Fibroblast of skin of right quadriceps (primary cell): ENCODE results near the gene PSD2.

Source experiments
- DNase-seq: peaks from one replicate; pipeline ENCODE4 v3.0.0-alpha.2; 2013

Gene PSD2

DNA sequence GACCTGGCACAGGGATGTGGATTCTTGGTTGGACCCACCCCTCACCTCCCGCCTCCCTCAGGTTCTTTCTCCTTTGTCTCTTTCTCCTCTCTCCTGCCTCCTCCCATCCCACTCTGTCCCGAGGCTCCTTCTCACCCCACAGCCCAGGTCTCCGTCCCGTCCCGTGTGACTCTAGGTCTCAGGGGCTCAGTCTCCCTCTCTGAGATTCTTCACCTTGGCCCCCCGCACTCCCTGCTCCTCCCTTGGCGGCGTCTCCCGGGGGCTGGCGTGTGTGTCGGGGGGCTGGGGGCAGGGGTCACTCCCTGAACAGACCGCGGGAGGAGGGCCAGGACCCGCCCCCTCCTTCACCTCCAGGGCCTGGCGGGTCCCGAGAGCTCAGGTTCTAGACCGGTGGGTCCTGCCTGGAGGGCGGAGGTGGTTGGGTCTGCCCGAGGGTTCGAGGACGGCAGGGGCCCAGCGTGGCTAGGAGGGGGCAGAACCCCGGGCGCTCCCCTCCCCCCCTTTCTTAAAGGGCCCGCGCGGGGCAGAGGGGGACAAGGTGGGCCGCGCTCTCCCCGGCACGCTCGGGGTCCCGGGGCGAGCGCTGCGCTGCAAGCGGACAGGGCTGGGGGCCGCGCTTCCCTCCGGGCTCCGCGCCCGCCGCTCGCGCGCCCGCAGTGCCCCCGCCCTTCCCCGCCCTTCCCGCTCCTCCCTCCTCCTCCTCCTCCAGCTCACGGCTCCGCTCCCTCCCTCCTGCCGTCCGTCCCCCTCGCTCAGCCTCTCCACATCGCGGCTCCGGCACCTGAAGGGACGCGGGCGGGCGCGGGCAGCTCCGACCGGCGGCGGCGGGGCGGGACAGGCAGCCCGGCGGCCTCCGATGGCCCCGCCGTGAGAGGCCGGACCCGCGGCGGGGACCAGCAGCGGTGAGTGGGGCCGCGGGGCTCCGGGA lies at the start of gene PSD2:
Gene PSD2, plus strand, starts transcription at position 735 of the 928 bp plus-strand sequence. CDS start 13,633 bp downstream, outside the sequence.
- no peak for DNase-seq

DNA sequence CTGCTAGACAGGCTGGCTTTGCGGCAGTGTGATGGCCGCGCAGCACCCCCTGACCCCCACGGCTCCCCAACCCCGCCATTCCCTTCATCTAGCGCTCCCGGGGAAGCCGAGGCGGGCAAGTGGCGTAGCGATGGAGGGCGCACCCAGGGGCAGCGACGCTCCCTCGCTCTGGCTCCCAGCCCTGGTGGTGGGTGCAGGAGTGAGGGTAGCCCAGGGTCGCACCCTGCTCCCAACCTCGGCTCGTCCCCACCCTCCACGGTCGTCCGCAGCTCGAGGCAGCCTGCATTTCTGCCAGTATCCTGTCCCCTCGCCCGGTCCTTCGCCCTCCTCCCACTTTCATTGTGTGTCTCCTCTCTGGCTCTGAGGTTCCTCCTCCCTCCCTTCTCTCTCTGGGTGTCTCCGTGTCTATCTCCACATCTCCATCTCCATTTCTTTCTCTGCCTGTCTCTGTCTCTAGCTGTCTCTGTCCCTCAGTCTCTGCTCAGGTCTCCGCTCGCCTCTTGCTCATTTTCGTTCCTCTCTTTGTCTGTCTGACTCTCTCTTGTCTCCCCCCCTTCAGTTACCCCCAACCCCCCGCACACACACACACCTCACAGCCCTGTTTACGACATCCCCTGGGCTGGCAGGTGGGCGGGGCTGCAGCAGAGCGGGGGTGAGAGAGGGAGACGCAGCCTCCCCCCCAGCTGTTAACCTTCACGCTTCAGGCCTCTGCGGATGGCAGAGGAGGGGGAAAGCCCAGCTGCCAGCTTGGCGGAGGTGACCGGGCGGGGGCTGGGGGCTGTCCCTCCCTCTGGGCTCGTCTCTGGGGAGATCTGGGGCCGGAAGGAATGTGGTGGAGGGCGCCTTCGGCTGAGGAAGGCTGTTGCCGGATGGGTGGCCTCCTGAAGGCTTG lies 48.7 kb upstream of the PSD2 start:
- peak; percentile 75 for DNase-seq

- DNase-seq: peak; percentile 50
Measured at GRCh38 chr5:139747583-139748504, 47.8 kb upstream of the PSD2 start.

DNA sequence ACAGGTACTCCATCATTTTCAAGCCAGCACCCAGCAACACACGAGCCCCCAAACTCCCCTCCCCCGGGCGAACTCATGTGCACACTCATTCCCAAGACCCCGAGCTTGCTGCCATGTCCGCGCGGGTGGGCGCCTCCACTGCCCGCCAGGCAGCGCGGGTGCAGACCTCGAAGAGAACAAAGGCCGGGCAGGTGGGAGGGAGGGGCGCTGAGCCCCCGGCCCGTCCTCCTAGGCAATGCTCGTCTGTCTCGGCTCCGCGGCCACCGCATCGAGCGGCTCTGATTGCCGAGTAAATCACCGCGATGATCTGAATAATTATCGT lies 47.1 kb upstream of the PSD2 start:
- no peak for DNase-seq

GRCh38 chr5:139749242-139749641 lies 46.4 kb upstream of the PSD2 start:
- no peak for DNase-seq

DNA sequence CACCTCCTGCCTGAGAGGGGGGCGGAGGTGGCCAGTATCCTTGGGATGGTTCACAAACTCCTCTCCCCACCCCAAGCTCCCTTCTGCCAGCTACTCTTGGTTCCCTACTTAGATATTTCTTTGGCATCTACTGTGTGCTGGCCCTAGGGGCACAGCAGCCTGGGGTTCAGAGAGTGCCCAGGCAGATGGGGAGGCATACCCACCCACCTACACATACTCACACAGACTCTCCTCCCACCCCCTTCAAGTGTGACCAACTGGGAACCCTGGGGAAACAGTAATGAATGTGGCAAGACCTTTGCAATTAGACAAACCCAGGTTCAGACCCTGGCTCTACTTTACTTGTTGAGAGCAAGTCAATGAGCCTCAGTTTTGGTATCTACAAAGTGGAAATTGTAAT lies 44.4 kb upstream of the PSD2 start:
- DNase-seq: no peak

GRCh38 chr5:139752506-139753473 lies 42.8 kb upstream of the PSD2 start:
- DNase-seq: peak; percentile 81

- DNase-seq: no peak
Measured at GRCh38 chr5:139755892-139756671, 39.5 kb upstream of the PSD2 start.

DNA sequence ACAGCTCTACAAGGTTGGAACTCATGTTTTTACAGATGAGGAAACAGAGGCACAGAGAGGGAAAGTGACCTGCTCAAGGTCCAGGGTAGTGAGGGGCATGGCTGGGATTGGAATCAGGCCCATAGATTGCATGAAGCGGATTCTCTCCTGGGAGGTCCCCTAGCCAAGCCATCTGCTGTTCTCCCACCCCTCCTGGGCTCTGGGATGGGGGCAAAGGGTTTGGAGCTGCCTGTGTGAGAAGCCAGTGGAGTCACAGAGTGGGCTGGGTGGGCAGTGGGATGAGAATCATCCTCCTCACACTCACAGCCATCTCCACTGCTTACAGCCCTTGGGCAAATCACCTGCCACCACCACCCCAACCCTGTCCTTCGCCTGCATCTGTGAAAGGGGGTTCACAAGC lies 38.6 kb upstream of the PSD2 start:
- DNase-seq: no peak

GRCh38 chr5:139757727-139758509 lies 37.7 kb upstream of the PSD2 start:
- DNase-seq: no peak

DNA sequence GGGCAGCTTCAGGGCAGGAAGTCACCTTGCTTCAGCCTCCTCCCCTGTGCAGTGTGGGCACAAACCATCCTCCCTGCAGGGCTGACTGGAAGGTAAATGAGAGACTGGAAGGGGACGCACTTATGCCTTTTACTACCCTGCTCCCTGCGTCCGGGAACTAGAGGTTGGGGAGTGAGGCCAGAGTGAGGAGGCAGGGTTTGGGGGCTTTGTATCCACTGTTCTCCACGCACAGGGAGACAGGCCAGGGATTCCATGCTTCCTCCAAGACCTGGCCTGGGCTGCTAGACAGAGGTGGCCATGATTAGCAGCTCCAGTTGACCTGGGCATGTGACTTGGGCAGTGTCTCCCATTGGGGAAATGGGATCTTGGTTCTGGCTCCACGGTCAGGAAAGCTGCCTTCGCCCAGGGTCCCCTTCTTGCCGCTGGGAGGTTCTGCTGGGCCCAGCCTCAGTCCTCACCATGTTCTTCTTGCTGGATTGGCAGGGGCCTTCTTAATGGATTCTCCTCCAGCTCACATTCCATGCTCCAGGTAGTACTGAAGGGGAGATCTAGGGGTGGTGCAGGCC lies 37.0 kb upstream of the PSD2 start:
- no peak for DNase-seq

DNA sequence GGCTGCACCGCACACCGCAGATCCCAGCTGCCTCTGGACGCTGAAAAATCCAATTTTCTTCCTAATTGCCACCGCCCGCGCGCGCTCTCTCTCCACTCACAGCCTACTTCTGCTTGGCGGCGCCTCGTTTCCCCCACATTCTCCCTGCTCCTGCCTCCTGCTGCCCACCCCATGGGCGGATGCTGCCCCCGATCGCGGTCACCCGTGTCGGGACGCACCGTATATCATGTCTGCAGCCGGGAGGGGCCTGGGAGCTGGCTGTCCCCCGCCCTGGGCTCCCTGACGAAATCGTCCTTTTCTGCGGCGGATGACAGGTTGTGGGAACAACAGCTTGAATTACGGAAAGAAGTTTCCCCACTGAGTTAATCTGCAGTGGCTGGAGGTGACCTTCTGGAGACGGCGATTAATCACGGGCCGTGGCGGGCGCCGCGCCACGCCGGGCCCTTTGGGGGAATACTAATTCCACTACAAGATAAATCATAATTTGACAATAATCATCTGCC lies 36.3 kb upstream of the PSD2 start:
- no peak for DNase-seq

- peak; percentile 48 for DNase-seq
Measured at GRCh38 chr5:139760066-139761056, 35.2 kb upstream of the PSD2 start.

GRCh38 chr5:139761057-139761450 lies 34.6 kb upstream of the PSD2 start:
- no peak for DNase-seq

DNA sequence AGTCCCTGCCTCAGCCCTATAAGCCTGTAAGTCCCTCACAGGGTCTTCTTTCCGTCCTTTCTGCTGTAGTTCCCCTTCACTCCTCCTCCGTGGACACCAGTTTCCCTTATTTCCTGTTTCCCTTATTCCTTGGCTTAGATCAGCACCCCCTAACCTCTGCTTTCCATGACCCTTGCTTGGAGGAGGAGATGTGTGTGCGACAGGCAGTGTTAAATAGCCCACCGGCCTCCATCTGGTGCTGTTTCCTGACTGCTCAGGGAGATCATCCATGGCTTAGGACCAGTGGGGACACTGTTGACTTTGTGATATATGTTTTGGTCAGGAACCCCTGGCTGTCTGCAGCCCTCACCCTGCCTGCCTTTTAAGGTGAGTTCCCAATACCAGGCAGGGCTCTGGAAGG lies 34.1 kb upstream of the PSD2 start:
- DNase-seq: no peak

GRCh38 chr5:139762615-139763170 lies 32.9 kb upstream of the PSD2 start:
- DNase-seq: no peak

DNA sequence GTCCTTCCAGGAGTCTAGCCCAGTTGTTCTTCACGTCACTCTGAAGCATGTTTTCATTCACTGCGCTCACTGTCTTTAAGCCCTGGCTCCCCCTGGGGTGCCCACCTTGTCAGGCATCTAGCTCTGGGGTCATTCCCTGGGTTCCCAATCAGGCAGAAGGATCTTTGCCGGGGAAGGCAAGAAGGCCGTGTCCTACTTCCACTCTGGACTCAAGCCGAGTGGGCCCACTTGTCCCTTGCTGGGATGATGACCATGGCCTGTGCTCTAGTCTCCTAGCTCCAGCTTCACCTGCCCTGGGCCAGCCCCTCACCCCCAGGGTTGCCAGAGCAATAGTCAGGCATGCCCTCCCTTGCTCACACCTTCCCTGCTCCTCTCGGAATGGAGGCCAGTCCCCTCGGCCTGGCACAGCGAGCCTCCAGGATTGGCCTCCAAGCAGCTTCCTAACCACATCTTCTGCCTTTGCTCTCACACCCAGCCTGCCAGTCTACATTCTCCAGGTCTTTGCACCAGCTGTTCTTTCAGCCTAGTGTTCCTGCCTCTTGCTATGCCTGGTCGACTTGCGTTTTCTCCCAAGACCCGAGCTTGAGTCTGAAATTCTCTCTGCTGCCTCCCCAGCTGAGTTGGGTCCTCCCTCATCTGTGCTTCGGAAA lies 32.2 kb upstream of the PSD2 start:
- DNase-seq: no peak
